Endometrial microvascular endothelial cells (primary cell): ENCODE measurements around the gene PVALEF. TPM values are rescaled to one million over a fixed set of nuclear protein-coding genes. Genes with fewer than 3 reads are reported as not detected.

Source experiments
- in situ Hi-C: cut with HindIII; loops from 2 replicates; pipeline ENCODE4 v1.10.0; 2017; ENCODE audit warnings: low sequenced_read_pairs, low pct_unique_long_range_greater_than_20kb; ENCODE audit errors: inconsistent ontology term
- total RNA-seq: library from RNA; depleted of rRNA; stranded (reverse); fragments of >200 nt; gene quantifications from one replicate; pipeline ENCODE4 v1.2.3, GENCODE V29; 2015; ENCODE audit errors: inconsistent ontology term

The PVALEF gene
- total RNA-seq, result not detected

GRCh38 chr17:81165246-81166032, at the start of gene PVALEF:
TSS of gene PVALEF (plus strand) at chr17:81165507. CDS start at chr17:81181227, 15,720 bp downstream.
- in situ Hi-C loops, result no loop called here

GRCh38 chr17:81115749-81116464, 49.4 kb upstream of the PVALEF start:
- in situ Hi-C loops, result no loop called here

DNA sequence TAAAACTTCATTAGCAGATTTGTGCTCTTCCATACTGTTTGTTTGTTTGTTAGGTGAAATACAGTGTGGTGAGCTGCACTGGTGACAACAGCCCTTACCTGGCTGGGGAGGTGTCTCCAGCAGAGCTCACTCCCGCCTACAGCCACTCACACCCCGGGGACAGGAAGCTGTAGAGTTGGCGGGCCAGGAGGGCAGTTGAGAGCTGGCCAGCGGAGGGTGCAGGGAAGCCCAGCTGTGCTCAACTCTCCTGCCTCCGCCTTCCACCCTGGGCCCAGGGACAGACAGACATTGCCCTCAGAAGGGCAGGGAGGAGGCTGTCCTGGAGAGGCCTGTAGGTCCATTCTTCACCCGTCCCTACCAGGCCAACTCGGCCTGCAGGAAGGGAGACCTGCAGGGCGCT, 48.6 kb upstream of the PVALEF start:
- in situ Hi-C loops, result no loop called here

GRCh38 chr17:81117672-81118198, 47.6 kb upstream of the PVALEF start:
- in situ Hi-C loops, result no loop called here

DNA sequence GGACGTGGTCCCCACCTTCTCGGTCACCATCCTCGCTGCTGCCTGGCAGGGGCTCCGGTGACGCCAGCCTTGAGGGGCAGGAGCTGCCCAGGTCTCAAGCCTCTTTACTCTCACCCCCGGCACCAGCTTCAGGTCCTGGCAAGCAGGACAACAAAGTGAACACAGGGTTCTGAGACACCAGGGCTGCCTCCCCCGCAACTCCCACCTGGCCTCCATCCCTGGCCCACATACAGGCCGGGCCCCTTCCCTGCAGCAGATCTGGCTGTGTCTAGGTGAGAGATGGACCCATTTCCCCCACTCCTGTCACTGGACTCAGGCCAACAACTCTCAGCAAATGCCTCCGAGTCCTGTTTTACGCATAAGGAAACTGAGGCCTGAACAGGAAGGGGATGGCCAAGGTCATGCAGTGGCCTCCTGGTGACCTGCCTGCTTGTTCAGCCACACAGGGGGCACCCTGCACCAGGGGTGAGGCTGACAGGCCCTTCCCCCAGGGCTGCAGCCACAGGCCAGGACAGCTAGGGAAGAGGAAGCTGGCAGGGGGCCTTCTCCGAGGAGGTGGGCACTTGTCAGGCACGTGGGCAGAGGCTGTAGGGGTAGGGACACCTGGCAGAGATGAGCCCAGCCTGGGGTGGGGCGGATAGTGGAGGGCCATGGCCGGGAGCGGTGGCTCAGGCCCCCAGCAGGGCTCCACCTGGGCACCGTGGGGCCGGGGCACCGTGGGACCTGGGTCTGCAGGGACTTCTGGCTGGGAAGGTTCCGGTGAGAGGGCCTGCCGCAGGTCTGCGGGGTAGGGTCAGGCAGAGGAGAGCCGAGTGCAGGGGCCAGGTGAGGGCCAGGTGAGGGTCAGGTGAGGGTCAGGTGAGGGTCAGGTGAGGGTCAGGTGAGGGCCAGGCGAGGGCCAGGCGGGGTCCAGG, 46.7 kb upstream of the PVALEF start:
- in situ Hi-C loops, result no loop called here

GRCh38 chr17:81119223-81120148, 45.8 kb upstream of the PVALEF start:
- in situ Hi-C loops, result no loop called here

GRCh38 chr17:81120149-81120484, 45.2 kb upstream of the PVALEF start:
- in situ Hi-C loops, result no loop called here

GRCh38 chr17:81120695-81121621, 44.3 kb upstream of the PVALEF start:
- in situ Hi-C loops, result no loop called here

- in situ Hi-C loops, result no loop called here
Measured at GRCh38 chr17:81121841-81122733, 43.2 kb upstream of the PVALEF start.

- in situ Hi-C loops, result no loop called here
Measured at GRCh38 chr17:81123052-81124048, 42.0 kb upstream of the PVALEF start.

- in situ Hi-C loops, result no loop called here
Measured at GRCh38 chr17:81124377-81124776, 40.9 kb upstream of the PVALEF start.

- in situ Hi-C loops, result no loop called here
Measured at GRCh38 chr17:81125573-81126081, 39.7 kb upstream of the PVALEF start.

DNA sequence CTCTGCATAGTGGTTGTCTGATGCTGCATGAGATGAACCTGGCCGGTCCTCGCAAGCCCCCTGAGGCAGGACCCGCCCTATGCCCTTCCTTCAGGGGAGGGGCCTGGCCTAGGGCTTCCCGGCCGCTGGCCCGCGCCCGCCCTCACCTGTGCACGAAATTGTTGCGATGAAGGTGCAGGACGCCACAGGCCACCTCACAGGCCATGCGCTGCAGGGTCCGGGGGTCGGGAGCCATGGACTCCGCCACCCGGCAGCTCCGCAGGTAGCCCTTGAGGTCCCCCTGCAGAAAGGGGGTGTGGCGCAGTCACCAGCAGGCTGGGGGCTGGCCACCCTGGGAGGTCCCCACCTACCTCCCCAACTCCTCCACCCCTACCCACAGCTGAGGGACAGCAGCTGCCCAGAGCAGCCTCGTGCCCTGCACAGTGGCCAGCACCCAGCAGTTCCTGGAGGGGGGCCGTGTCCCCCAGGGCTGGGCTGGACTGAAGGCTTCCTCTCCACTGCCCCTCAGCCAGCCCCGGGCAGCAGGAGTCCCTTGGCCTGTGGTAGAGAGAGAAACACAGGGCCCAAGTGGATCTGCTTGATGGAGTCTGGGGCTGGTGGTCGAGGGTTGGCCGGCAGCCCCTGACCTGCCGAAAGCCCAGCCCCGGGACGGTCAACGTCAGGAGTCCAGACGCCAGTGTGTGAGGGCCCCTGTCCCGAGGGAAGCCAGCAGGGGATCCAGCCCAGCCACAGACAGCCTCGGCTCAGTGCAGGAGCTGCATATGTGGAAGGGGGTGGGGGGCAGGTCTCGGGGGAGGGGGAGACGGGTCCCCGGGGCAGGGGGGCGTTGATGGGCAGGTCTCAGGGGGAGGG, 38.8 kb upstream of the PVALEF start:
- in situ Hi-C loops, result no loop called here

GRCh38 chr17:81127133-81127455, 38.2 kb upstream of the PVALEF start:
- in situ Hi-C loops, result no loop called here
